ENCODE data around the gene TMEM132E.
"Not testable (repeated sequence)": the region's sequence is repeated elsewhere in the genome, so short reads cannot be mapped to it uniquely, and the experiment has no call there.

TMEM132E gene

GRCh38 chr17:34579017-34579946 is at the start of gene TMEM132E:
Gene TMEM132E, plus strand, starts transcription at chr17:34579582. Its CDS starts 1,495 bp downstream, at chr17:34581077.
- DNase-seq (ENCODE audit: low read depth in 2 of 2) = no peak

- no peak for DNase-seq (ENCODE audit: low read depth in 2 of 2)
Measured at GRCh38 chr17:34530918-34531317, 48.5 kb upstream of the TMEM132E start.

- no peak for DNase-seq (ENCODE audit: low read depth in 2 of 2)
Measured at GRCh38 chr17:34532281-34533065, 46.9 kb upstream of the TMEM132E start.

- DNase-seq (ENCODE audit: low read depth in 2 of 2) = no peak
Measured at GRCh38 chr17:34533806-34534527, 45.4 kb upstream of the TMEM132E start.

GRCh38 chr17:34537445-34537844 is 41.9 kb upstream of the TMEM132E start:
- no peak for DNase-seq (ENCODE audit: low read depth in 2 of 2)

GRCh38 chr17:34538582-34538981 is 40.8 kb upstream of the TMEM132E start:
- not testable (repeated sequence) for DNase-seq (ENCODE audit: low read depth in 2 of 2)

GRCh38 chr17:34539881-34540280 is 39.5 kb upstream of the TMEM132E start:
- DNase-seq (ENCODE audit: low read depth in 2 of 2) = no peak

- peak; percentile 4 to 5 for DNase-seq (ENCODE audit: low read depth in 2 of 2)
Measured at GRCh38 chr17:34542700-34543336, 36.6 kb upstream of the TMEM132E start.

- DNase-seq (ENCODE audit: low read depth in 2 of 2) = no peak
Measured at GRCh38 chr17:34547453-34548063, 31.8 kb upstream of the TMEM132E start.

- no peak for DNase-seq (ENCODE audit: low read depth in 2 of 2)
Measured at GRCh38 chr17:34549966-34550365, 29.4 kb upstream of the TMEM132E start.

- DNase-seq (ENCODE audit: low read depth in 2 of 2) = no peak
Measured at GRCh38 chr17:34553907-34554306, 25.5 kb upstream of the TMEM132E start.

- no peak for DNase-seq (ENCODE audit: low read depth in 2 of 2)
Measured at GRCh38 chr17:34556384-34556783, 23.0 kb upstream of the TMEM132E start.

- DNase-seq (ENCODE audit: low read depth in 2 of 2) = no peak
Measured at GRCh38 chr17:34556931-34557330, 22.5 kb upstream of the TMEM132E start.

- DNase-seq (ENCODE audit: low read depth in 2 of 2) = no peak
Measured at GRCh38 chr17:34561328-34561727, 18.1 kb upstream of the TMEM132E start.

GRCh38 chr17:34562387-34562786 is 17.0 kb upstream of the TMEM132E start:
- DNase-seq (ENCODE audit: low read depth in 2 of 2) = no peak

- no peak for DNase-seq (ENCODE audit: low read depth in 2 of 2)
Measured at GRCh38 chr17:34565713-34566112, 13.7 kb upstream of the TMEM132E start.

GRCh38 chr17:34566201-34566600 is 13.2 kb upstream of the TMEM132E start:
- no peak for DNase-seq (ENCODE audit: low read depth in 2 of 2)

GRCh38 chr17:34566873-34567272 is 12.5 kb upstream of the TMEM132E start:
- no peak for DNase-seq (ENCODE audit: low read depth in 2 of 2)

- no peak for DNase-seq (ENCODE audit: low read depth in 2 of 2)
Measured at GRCh38 chr17:34567691-34568465, 11.5 kb upstream of the TMEM132E start.

- no peak for DNase-seq (ENCODE audit: low read depth in 2 of 2)
Measured at GRCh38 chr17:34568953-34569352, 10.4 kb upstream of the TMEM132E start.
